K562 (cell line): ENCODE results near the gene RBMS3. TPM values are rescaled to one million over a fixed set of nuclear protein-coding genes. Genes with fewer than 3 reads are reported as not detected.

ENCODE experiments used
- ATAC-seq: fragments of 200-7000 bp; cut with Tn5 transposase; 3 replicates; pipeline ENCODE4 v1.9.1; 2020; ENCODE audit warnings: moderate library complexity
- BruUV-seq: library from RNA; stranded (reverse); fragments of 400-500 nt; replicated peaks from 2 replicates; lab custom pipeline; 2021; lab: Mats Ljungman, UMichigan
- CTCF ChIA-PET: fragments of 300-600 bp; formaldehyde crosslinking; extraction: SDS; loops from one replicate; lab custom pipeline; 2021; ENCODE audit warnings: low intra/inter-chr PET ratio; lab: Yijun Ruan, JAX
- POLR2A ChIA-PET: fragments of 300-600, 350-650 bp; sonication (Branson Sonifier 250); formaldehyde crosslinking; extraction: SDS; loops from one replicate; lab custom pipeline; 2021; ENCODE audit warnings: antibody characterized with exemption, inconsistent platforms; lab: Yijun Ruan, JAX
- DNase-seq, 4 experiments: peaks; one replicate each; pipeline versions ENCODE4 v3.0.0 to v3.0.0-alpha.2; 2011 to 2018; ENCODE audit warnings: low spot score in 3 of 4, mixed read lengths in 3 of 4; ENCODE audit errors: extremely low read depth in 1 of 4
- FAIRE-seq: peaks from 2 replicates; lab custom pipeline; 2011; peaks lifted over from hg19 to GRCh38; lab: Jason Lieb, UNC
- H2AFZ ChIP-seq: 2 replicates; pipeline ENCODE4 v1.6.0; 2011; ENCODE audit warnings: low read depth, low read length, control low read depth, inconsistent platforms
- H3K27ac ChIP-seq: fragments of 200-600 bp; 3 replicates; pipeline ENCODE4 v1.8.0; 2011; ENCODE audit warnings: low read depth, mild to moderate bottlenecking, control low read depth, inconsistent platforms, low read length, moderate library complexity, mixed read lengths; ENCODE audit errors: extremely low read depth
- H3K27me3 ChIP-seq, 2 experiments: fragments of 300-600 bp in 1 of 2; 2 replicates in 1 of 2; 3 replicates in 1 of 2; pipeline versions ENCODE4 v1.6.0 to v1.8.0; 2011; ENCODE audit warnings: inconsistent platforms in 2 of 2, low read length in 2 of 2, mild to moderate bottlenecking in 1 of 2, mixed read lengths in 1 of 2, moderate library complexity in 1 of 2; ENCODE audit not compliant: control insufficient read depth in 2 of 2, insufficient read depth in 2 of 2
- H3K36me3 ChIP-seq: fragments of 300-600 bp; 3 replicates; pipeline ENCODE4 v1.8.0; 2011; ENCODE audit warnings: mild to moderate bottlenecking, low read length, inconsistent platforms; ENCODE audit not compliant: control insufficient read depth, insufficient read depth
- H3K4me1 ChIP-seq, 2 experiments: fragments of 200-600 bp in 1 of 2; replicated peaks in 1 of 2; 2 replicates in 1 of 2; 3 replicates in 1 of 2; pipeline versions ENCODE4 v1.5.1 to v1.8.0; 2011; ENCODE audit warnings: inconsistent platforms in 2 of 2, low read length in 2 of 2, mild to moderate bottlenecking in 1 of 2, mixed read lengths in 1 of 2, moderate library complexity in 1 of 2; ENCODE audit not compliant: control insufficient read depth in 2 of 2, insufficient read depth in 2 of 2
- H3K4me2 ChIP-seq: 2 replicates; pipeline ENCODE4 v1.6.1; 2011; ENCODE audit warnings: low read length, control low read depth, inconsistent platforms, mixed read lengths; ENCODE audit not compliant: insufficient read depth
- H3K4me3 ChIP-seq: fragments of 200-600 bp; sonication (generic), shearing (Covaris generic); 2 replicates; pipeline ENCODE4 v1.5.1; 2016; ENCODE audit warnings: control low read depth, inconsistent platforms
- H3K79me2 ChIP-seq: fragments of 200-600 bp; 3 replicates; pipeline ENCODE4 v1.8.0; 2011; ENCODE audit warnings: low read length, inconsistent platforms; ENCODE audit not compliant: control insufficient read depth, insufficient read depth
- H3K9ac ChIP-seq, 2 experiments: 2 replicates each; pipeline versions ENCODE4 v1.6.0 to v1.6.1; 2011; ENCODE audit warnings: low read depth in 2 of 2, low read length in 2 of 2, control low read depth in 1 of 2, inconsistent platforms in 1 of 2, mild to moderate bottlenecking in 1 of 2, mixed read lengths in 1 of 2; ENCODE audit not compliant: insufficient read depth in 1 of 2
- H3K9me1 ChIP-seq: one replicate; pipeline ENCODE4 v1.6.0; 2011; ENCODE audit warnings: inconsistent platforms, mild to moderate bottlenecking, low read length, moderate library complexity; ENCODE audit not compliant: control insufficient read depth, insufficient read depth
- H3K9me3 ChIP-seq: replicated peaks from 2 replicates; pipeline ENCODE4 v1.5.1; 2011; ENCODE audit warnings: low read depth, low read length, inconsistent platforms; ENCODE audit not compliant: control insufficient read depth, insufficient read depth
- H4K20me1 ChIP-seq: replicated peaks from 2 replicates; pipeline ENCODE4 v1.6.1; 2011; ENCODE audit warnings: low read length, inconsistent platforms, mixed read lengths; ENCODE audit not compliant: control insufficient read depth, insufficient read depth
- BRF1 ChIP-seq: IDR thresholded peaks from 3 replicates; pipeline ENCODE4 v1.6.1; 2011; ENCODE audit warnings: borderline replicate concordance, mild to moderate bottlenecking; ENCODE audit not compliant: insufficient read length; ENCODE audit errors: extremely low read depth
- FOXM1 ChIP-seq, 2 experiments: fragments of 450-650 bp in 1 of 2; sonication (generic) in 1 of 2; formaldehyde crosslinking in 1 of 2; IDR thresholded peaks; 2 replicates each; pipeline versions ENCODE4 v1.6.1 to v1.9.0; 2017 to 2022; ENCODE audit warnings: low read depth in 2 of 2, mild to moderate bottlenecking in 2 of 2, missing genetic modification reagents in 1 of 2, moderate library complexity in 1 of 2
- HMG20A ChIP-seq: fragments of 450-650 bp; formaldehyde crosslinking; conservative IDR thresholded peaks from 2 replicates; pipeline ENCODE4 v1.4.0; 2020; ENCODE audit warnings: mild to moderate bottlenecking, mixed read lengths
- NFYB ChIP-seq: IDR thresholded peaks from 2 replicates; pipeline ENCODE4 v1.6.1; 2011; ENCODE audit warnings: mild to moderate bottlenecking, moderate library complexity; ENCODE audit not compliant: insufficient read length; ENCODE audit errors: extremely low read depth
- SMARCC2 ChIP-seq: fragments of 450-650 bp; IDR thresholded peaks from 2 replicates; pipeline ENCODE4 v1.6.1; 2017; ENCODE audit warnings: antibody characterized with exemption, moderate library complexity, mild to moderate bottlenecking, low read depth
- TAL1 ChIP-seq: fragments of 450-650 bp; IDR thresholded peaks from 2 replicates; pipeline ENCODE4 v1.6.1; 2016; ENCODE audit warnings: mild to moderate bottlenecking
- XRCC5 ChIP-seq: fragments of 200-400 bp; formaldehyde crosslinking; IDR thresholded peaks from 2 replicates; pipeline ENCODE4 v1.6.1; 2017; ENCODE audit warnings: low read depth, mild to moderate bottlenecking, low read length
- YBX1 ChIP-seq: fragments of 450-650 bp; IDR thresholded peaks from 2 replicates; pipeline ENCODE4 v1.7.1; 2016; ENCODE audit warnings: mild to moderate bottlenecking
- ZBED1 ChIP-seq: IDR thresholded peaks from 2 replicates; pipeline ENCODE4 v1.6.1; 2014
- ZNF740 ChIP-seq, 3 experiments: fragments of 200-800 bp in 1 of 3; sonication (Bioruptor generic) in 1 of 3; sonication (generic) in 1 of 3; formaldehyde crosslinking in 1 of 3; IDR thresholded peaks; 2 replicates each; pipeline versions ENCODE4 v1.6.1 to v1.8.0; 2016 to 2022; ENCODE audit warnings: mild to moderate bottlenecking in 2 of 3, missing compliant biosample characterization in 2 of 3, missing genetic modification characterization in 2 of 3, missing genetic modification reagents in 1 of 3
- in situ Hi-C: fragments of 300-500 bp; cut with MboI; formaldehyde crosslinking; loops from 4 replicates; pipeline ENCODE4 v1.15.0; 2018; ENCODE audit warnings: inconsistent platforms, mixed read lengths
- intact Hi-C: fragments of 100-400 bp; cut with micrococcal nuclease; formaldehyde crosslinking; loops from 2 replicates; pipeline ENCODE4 v1.14.2; 2022
- polyA plus RNA-seq, 8 experiments: library from polyadenylated mRNA; depleted of rRNA in 4 of 8; stranded (reverse) in 5 of 8; unstranded in 3 of 8; fragments of >200 nt; fragmentation: Nextera tagmentation in 2 of 8; fragmentation: Illumina TruSeq in 1 of 8; extraction: Ambion mirVana in 2 of 8; extraction: Trizol in 1 of 8; gene quantifications; 2 replicates each; pipeline versions ENCODE4 v1.2.1 to v1.2.3, GENCODE V29; 2011 to 2014; ENCODE audit warnings: inconsistent platforms in 1 of 8, missing spikeins in 1 of 8
- total RNA-seq, 7 experiments: library from RNA; depleted of rRNA in 6 of 7; stranded (reverse); fragments of >200 nt in 6 of 7; fragmentation: Illumina TruSeq in 2 of 7; extraction: Trizol in 2 of 7; gene quantifications; 2 replicates each; pipeline versions ENCODE4 v1.2.1 to v1.2.3, GENCODE V29; 2011 to 2021; ENCODE audit warnings: low replicate concordance in 1 of 7
- TF ChIP-seq, protein P1 (sequence below): fragments of 450-650 bp; IDR thresholded peaks from one replicate; pipeline ENCODE4 v1.6.1; 2018; ENCODE audit warnings: mild to moderate bottlenecking, moderate library complexity; ENCODE audit not compliant: partially characterized antibody
- TF ChIP-seq, protein P2 (sequence below): fragments of 250-450 bp; sonication (Bioruptor Pico); IDR thresholded peaks from 2 replicates; pipeline ENCODE4 v1.8.0; 2021; ENCODE audit warnings: moderate library complexity, mild to moderate bottlenecking, inconsistent platforms
- TF ChIP-seq, protein P3 (sequence below): fragments of 450-650 bp; IDR thresholded peaks from 2 replicates; pipeline ENCODE4 v1.6.1; 2018; ENCODE audit warnings: mild to moderate bottlenecking, low read depth; ENCODE audit not compliant: partially characterized antibody
- TF ChIP-seq, protein P4 (sequence below): fragments of 250-450 bp; sonication (Bioruptor Pico); IDR thresholded peaks from 2 replicates; pipeline ENCODE4 v1.4.0; 2020; ENCODE audit warnings: mild to moderate bottlenecking

Gene RBMS3
- total and polyA plus RNA-seq, 9 of the 15 experiments (the other 6 are each of a cell fraction or from before 2014, with no cell fraction given): 0.20 TPM; not detected in 8

GRCh38 chr3:29353807-29354206 lies 72.9 kb downstream of the RBMS3 start (continued):
- TF ChIP-seq, protein P1, sequence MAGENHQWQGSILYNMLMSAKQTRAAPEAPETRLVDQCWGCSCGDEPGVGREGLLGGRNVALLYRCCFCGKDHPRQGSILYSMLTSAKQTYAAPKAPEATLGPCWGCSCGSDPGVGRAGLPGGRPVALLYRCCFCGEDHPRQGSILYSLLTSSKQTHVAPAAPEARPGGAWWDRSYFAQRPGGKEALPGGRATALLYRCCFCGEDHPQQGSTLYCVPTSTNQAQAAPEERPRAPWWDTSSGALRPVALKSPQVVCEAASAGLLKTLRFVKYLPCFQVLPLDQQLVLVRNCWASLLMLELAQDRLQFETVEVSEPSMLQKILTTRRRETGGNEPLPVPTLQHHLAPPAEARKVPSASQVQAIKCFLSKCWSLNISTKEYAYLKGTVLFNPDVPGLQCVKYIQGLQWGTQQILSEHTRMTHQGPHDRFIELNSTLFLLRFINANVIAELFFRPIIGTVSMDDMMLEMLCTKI: no peak
- TF ChIP-seq BRF1: no peak
- TF ChIP-seq, protein P2, sequence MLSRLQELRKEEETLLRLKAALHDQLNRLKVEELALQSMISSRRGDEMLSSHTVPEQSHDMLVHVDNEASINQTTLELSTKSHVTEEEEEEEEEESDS (CRISPR knock-in tag): no peak

DNA sequence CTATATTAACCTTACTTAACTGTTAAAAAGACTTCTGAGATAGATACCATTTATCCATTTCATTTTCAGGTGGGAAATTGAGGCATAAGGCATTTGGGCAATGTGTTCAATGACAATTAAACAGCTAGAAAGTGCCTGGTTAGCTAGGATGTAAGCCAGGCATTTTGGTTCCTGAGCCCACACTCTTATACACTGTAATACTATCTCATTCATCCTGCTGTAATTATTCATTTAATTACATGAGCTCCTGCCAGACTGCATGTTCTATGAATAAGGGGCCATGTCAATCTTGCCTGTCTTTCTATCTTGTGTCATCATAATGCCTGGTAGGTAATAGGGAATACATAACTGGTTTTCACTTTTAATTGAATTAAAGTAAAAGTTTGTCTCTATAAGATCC lies 74.0 kb downstream of the RBMS3 start:
- DNase-seq (no peak), ATAC-seq (no peak), FAIRE-seq (no peak)
- BruUV-seq: no TSS peak
- H3K9ac ChIP-seq: no peak overlapping the region
- H3K9me1 ChIP-seq: no peaks in the 10 kb centered on the region
- no peak overlapping the region for H2AFZ ChIP-seq
- H4K20me1 ChIP-seq: no peaks in the 10 kb centered on the region
- H3K36me3 ChIP-seq: no peaks in the 10 kb centered on the region
- intact Hi-C loops (no loop called here), in situ Hi-C loops (no loop called here)
- no peak overlapping the region for H3K4me2 ChIP-seq
- no peaks in the 10 kb centered on the region for H3K27me3 ChIP-seq
- ChIA-PET POLR2A (no interaction called here), CTCF (no interaction called here)
- H3K9me3 ChIP-seq: no peaks in the 10 kb centered on the region; the same call in 1 of the 2 replicates
- no peaks in the 10 kb centered on the region for H3K4me1 ChIP-seq
- no peak overlapping the region for H3K27ac ChIP-seq
- no peak overlapping the region for H3K4me3 ChIP-seq
- no peaks in the 10 kb centered on the region for H3K79me2 ChIP-seq
- TF ChIP-seq ZNF740 (CRISPR knock-in tag; IDR thresholded peaks at IDR 0.05) (no peak), ZNF740 (tag; IDR thresholded peaks at IDR 0.05) (no peak), ZBED1 (no peak), FOXM1 (IDR thresholded peaks at IDR 0.05; ENCODE audit: low read depth) (no peak), FOXM1 (CRISPR knock-in tag; IDR thresholded peaks at IDR 0.05; ENCODE audit: low read depth) (no peak), NFYB (no peak), HMG20A (CRISPR knock-in tag) (no peak), TAL1 (no peak), YBX1 (no peak), SMARCC2 (no peak), XRCC5 (no peak)
- TF ChIP-seq, protein P3, sequence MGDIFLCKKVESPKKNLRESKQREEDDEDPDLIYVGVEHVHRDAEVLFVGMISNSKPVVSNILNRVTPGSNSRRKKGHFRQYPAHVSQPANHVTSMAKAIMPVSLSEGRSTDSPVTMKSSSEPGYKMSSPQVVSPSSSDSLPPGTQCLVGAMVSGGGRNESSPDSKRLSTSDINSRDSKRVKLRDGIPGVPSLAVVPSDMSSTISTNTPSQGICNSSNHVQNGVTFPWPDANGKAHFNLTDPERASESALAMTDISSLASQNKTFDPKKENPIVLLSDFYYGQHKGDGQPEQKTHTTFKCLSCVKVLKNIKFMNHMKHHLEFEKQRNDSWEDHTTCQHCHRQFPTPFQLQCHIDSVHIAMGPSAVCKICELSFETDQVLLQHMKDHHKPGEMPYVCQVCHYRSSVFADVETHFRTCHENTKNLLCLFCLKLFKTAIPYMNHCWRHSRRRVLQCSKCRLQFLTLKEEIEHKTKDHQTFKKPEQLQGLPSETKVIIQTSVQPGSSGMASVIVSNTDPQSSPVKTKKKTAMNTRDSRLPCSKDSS: no peak
- TF ChIP-seq, protein P4, sequence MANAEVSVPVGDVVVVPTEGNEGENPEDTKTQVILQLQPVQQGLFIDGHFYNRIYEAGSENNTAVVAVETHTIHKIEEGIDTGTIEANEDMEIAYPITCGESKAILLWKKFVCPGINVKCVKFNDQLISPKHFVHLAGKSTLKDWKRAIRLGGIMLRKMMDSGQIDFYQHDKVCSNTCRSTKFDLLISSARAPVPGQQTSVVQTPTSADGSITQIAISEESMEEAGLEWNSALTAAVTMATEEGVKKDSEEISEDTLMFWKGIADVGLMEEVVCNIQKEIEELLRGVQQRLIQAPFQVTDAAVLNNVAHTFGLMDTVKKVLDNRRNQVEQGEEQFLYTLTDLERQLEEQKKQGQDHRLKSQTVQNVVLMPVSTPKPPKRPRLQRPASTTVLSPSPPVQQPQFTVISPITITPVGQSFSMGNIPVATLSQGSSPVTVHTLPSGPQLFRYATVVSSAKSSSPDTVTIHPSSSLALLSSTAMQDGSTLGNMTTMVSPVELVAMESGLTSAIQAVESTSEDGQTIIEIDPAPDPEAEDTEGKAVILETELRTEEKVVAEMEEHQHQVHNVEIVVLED (CRISPR knock-in tag): no peak
